Vagina (tissue), 2 donors: ENCODE results near the gene FBRSL1. TPM values are rescaled to one million over a fixed set of nuclear protein-coding genes. Genes with fewer than 3 reads are reported as not detected.
"Not testable (repeated sequence)": the region's sequence is repeated elsewhere in the genome, so short reads cannot be mapped to it uniquely, and the experiment has no call there.

Experiments used
- DNase-seq, 2 donors: peaks; one replicate each; pipeline ENCODE4 v3.0.0-alpha.2; 2017; ENCODE audit errors: extremely low spot score in 2 of 2
- H3K27ac ChIP-seq: fragments of 200-600 bp; sonication (generic); one replicate; pipeline ENCODE4 v1.5.1; 2019
- H3K27me3 ChIP-seq: fragments of 200-600 bp; sonication (generic); one replicate; pipeline ENCODE4 v1.5.1; 2019
- H3K36me3 ChIP-seq, 2 donors: fragments of 200-600 bp; sonication (generic); one replicate each; pipeline ENCODE4 v1.5.1; 2017 to 2019
- H3K4me1 ChIP-seq: fragments of 200-600 bp; sonication (generic); one replicate; pipeline ENCODE4 v1.5.1; 2019
- H3K4me3 ChIP-seq, 2 donors: fragments of 200-600 bp; sonication (generic); 1 replicate in 1 of 2; 2 replicates in 1 of 2; pipeline ENCODE4 v1.5.1; 2016 to 2019
- H3K9me3 ChIP-seq: fragments of 200-600 bp; sonication (generic); one replicate; pipeline ENCODE4 v1.5.1; 2019
- CTCF ChIP-seq, 3 experiments: fragments of 450-650 bp in 2 of 3; fragments of 200-600 bp in 1 of 3; sonication (generic) in 1 of 3; IDR thresholded peaks; one replicate each; pipeline ENCODE4 v1.5.1; 2017 to 2019; ENCODE audit warnings: antibody characterized with exemption in 3 of 3, mild to moderate bottlenecking in 2 of 3, moderate library complexity in 2 of 3
- POLR2A ChIP-seq, 2 donors: fragments of 450-650 bp; IDR thresholded peaks; one replicate each; pipeline ENCODE4 v1.6.1; 2017; ENCODE audit warnings: antibody characterized with exemption in 2 of 2, mild to moderate bottlenecking in 2 of 2, moderate library complexity in 2 of 2
- POLR2AphosphoS5 ChIP-seq, 2 donors: sonication (generic); formaldehyde crosslinking; IDR thresholded peaks; one replicate each; pipeline ENCODE4 v1.9.0; 2017; ENCODE audit warnings: antibody characterized with exemption in 2 of 2, mild to moderate bottlenecking in 2 of 2, low read depth in 1 of 2; ENCODE audit not compliant: insufficient read depth in 1 of 2
- intact Hi-C: fragments of 100-400 bp; cut with DNase I; formaldehyde crosslinking; loops from one replicate; pipeline ENCODE4 v1.15.1; 2023
- total RNA-seq: library from RNA; depleted of rRNA; stranded (reverse); fragments of >200 nt; gene quantifications from one replicate; pipeline ENCODE4 v1.2.3, GENCODE V29; 2016

Gene FBRSL1
- total RNA-seq, 1 donor from 2014 or later, result 11.0 TPM

DNA sequence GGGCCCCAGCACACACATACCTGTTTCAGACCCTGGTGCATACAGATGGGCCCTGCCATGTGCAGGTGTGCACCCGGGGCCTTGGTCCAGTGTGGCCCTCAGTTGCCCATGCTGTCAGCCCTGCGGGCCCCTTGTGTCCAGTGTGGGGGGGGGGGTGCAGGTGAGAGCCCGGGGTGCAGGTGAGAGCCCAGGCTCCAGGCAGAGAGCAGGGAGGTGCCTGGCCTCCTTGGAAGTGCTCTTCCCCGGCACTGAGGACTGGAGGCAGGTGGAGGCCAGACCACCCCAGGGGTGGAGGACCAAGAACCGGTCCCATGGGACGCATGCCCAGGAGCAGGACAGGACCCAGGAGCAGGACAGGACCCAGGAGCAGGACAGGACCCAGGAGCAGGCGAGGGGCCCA is 40.9 kb downstream of the FBRSL1 start:
- Histone ChIP-seq H3K27me3 (no peaks in the 10 kb centered on the region), H3K9me3 (no peaks in the 10 kb centered on the region), H3K27ac (no peak overlapping the region), H3K36me3 (no peaks in the 10 kb centered on the region), H3K4me3 (no peak overlapping the region), H3K4me1 (no peaks in the 10 kb centered on the region)
- no peak for TF ChIP-seq CTCF (IDR thresholded peaks at IDR 0.05)
- no peak for TF ChIP-seq POLR2A (IDR thresholded peaks at IDR 0.05)
- TF ChIP-seq POLR2AphosphoS5 (IDR thresholded peaks at IDR 0.05; ENCODE audit: insufficient read depth in 1 of 2, low read depth in 1 of 2), result no peak
- no peak for DNase-seq
- intact Hi-C loops, result no loop called here

DNA sequence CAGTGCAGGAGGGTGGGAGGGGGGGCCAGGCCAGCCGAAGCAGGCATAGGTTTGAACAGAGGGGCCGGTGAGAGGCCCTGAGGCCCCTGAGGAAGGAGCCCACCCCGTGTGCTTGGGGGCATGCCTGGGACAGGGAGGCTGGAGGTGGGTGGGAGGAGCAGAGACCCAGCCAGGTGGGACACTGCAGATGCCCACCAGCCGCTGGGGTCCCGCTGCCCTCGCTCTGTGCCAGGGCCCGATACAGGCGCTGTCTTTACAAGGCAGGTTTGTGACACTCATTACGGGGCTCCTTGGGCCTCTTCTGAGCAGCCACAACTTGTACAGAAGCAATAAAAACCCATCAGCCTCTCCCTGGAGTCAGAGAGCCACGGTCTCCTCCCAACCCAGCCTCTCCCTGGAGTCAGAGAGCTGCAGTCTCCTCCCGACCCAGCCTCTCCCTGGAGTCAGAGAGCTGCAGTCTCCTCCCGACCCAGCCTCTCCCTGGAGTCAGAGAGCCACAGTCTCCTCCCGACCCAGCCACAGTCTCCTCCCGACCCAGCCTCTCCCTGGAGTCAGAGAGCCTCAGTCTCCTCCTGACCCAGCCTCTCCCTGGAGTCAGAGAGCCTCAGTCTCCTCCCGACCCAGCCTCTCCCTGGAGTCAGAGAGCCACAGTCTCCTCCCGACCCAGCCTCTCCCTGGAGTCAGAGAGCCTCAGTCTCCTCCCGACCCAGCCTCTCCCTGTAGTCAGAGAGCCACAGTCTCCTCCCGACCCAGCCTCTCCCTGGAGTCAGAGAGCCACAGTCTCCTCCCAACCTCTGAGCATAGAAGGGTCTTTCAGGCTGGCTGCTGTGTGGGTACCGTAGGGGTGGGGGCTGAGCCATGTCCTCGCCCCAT is 43.0 kb downstream of the FBRSL1 start:
- H3K27ac ChIP-seq, DNase-seq, intact Hi-C loops, H3K27me3 ChIP-seq, H3K9me3 ChIP-seq, H3K4me1 ChIP-seq, H3K36me3 ChIP-seq, H3K4me3 ChIP-seq: not testable (repeated sequence)

DNA sequence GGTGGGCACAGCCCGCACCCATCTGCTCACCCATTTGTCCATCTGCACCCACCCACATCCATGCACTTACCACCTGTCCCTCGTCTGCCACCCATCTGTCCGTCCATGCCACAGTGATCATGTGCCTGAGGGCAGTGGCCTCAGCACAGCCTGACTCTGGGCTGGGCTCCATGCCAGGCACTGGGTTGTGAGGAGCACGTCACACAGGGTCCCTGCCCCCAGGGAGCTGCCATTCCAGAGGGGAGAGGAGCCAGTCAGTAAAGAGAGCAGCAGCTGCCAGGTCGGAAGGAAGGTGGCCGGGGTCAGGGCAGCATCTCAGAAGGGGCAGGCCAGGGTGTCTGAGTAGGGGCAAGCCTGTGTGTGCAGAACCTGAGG is 43.6 kb downstream of the FBRSL1 start:
- H3K36me3 ChIP-seq, result no peaks in the 10 kb centered on the region
- no peak for DNase-seq
- H3K4me1 ChIP-seq, result peaks cover 10% of the 10 kb centered on the region
- H3K27ac ChIP-seq, result no peak overlapping the region
- no peaks in the 10 kb centered on the region for H3K27me3 ChIP-seq
- TF ChIP-seq POLR2A (IDR thresholded peaks at IDR 0.05), result no peak
- TF ChIP-seq POLR2AphosphoS5 (IDR thresholded peaks at IDR 0.05; ENCODE audit: insufficient read depth in 1 of 2, low read depth in 1 of 2), result no peak
- TF ChIP-seq CTCF (IDR thresholded peaks at IDR 0.05), result no peak
- H3K4me3 ChIP-seq, result no peak overlapping the region
- intact Hi-C loops, result no loop called here
- H3K9me3 ChIP-seq, result no peaks in the 10 kb centered on the region

DNA sequence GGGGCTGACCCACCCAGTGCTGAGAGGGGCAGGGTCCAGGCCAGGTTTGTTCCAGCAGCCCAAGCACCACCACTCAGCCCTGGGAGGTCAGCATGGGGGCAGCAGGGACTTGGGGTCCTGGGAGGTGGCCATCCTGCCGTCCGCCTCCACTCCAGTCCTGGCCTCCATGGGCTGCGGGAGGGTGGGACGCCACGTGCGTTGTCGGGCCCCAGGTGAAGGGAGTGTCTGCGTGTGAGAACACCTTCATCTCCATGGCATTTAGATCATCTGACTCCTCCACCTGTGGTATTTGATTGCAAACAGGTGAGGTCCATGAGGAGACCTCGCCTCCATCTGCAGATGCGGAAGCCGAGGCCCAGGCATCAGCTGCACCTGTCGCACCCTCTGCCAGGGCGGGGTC is 44.1 kb downstream of the FBRSL1 start:
- peaks cover 13% of the 10 kb centered on the region for H3K4me1 ChIP-seq
- no peak for DNase-seq
- no peaks in the 10 kb centered on the region for H3K27me3 ChIP-seq
- TF ChIP-seq POLR2AphosphoS5 (IDR thresholded peaks at IDR 0.05; ENCODE audit: insufficient read depth in 1 of 2, low read depth in 1 of 2) (no peak), POLR2A (IDR thresholded peaks at IDR 0.05) (no peak), CTCF (IDR thresholded peaks at IDR 0.05) (no peak)
- intact Hi-C loops, result no loop called here
- no peaks in the 10 kb centered on the region for H3K9me3 ChIP-seq
- no peak overlapping the region for H3K4me3 ChIP-seq
- no peak overlapping the region for H3K27ac ChIP-seq
- H3K36me3 ChIP-seq, result no peaks in the 10 kb centered on the region

DNA sequence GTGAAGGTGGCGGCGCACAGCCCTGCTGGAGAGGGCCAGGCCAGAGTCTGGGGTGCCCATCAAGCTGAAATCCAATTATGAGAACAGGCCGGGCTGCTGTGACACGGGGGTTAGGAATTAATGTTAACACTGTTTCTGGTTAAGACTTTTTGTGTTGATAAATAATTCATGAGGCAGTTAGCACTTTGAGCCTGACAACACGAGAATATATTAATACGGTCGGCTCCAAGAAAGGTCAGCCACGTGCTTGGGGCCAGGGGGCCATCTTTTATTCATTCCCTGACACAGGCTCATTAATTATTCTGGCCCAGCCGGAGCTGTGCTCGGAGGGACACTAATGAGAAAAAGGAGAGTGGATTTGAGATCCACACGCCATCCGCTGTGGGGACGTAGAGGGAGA is 45.1 kb downstream of the FBRSL1 start:
- H3K36me3 ChIP-seq, result no peaks in the 10 kb centered on the region
- intact Hi-C loops, result no loop called here
- DNase-seq, result no peak
- peaks cover 13% of the 10 kb centered on the region for H3K4me1 ChIP-seq
- TF ChIP-seq POLR2AphosphoS5 (IDR thresholded peaks at IDR 0.05; ENCODE audit: insufficient read depth in 1 of 2, low read depth in 1 of 2) (no peak), POLR2A (IDR thresholded peaks at IDR 0.05) (no peak), CTCF (IDR thresholded peaks at IDR 0.05) (no peak)
- no peaks in the 10 kb centered on the region for H3K27me3 ChIP-seq
- no peak overlapping the region for H3K27ac ChIP-seq
- H3K4me3 ChIP-seq, result no peak overlapping the region
- H3K9me3 ChIP-seq, result no peaks in the 10 kb centered on the region
